Mucosa of rectum (tissue), 2 donors: ENCODE measurements around the gene LIPF.
"Not testable (repeated sequence)": the region's sequence is repeated elsewhere in the genome, so short reads cannot be mapped to it uniquely, and the experiment has no call there.

Experiments used
- H3K27ac ChIP-seq, 2 donors: one replicate each; pipeline ENCODE4 v1.7.0; 2013; ENCODE audit warnings: inconsistent platforms in 2 of 2, low read depth in 2 of 2, low read length in 2 of 2
- H3K27me3 ChIP-seq, 2 donors: one replicate each; pipeline ENCODE4 v1.7.0; 2013; ENCODE audit warnings: low read length in 2 of 2; ENCODE audit not compliant: control insufficient read depth in 2 of 2, insufficient read depth in 2 of 2
- H3K36me3 ChIP-seq, 2 donors: one replicate each; pipeline ENCODE4 v1.7.0; 2013; ENCODE audit warnings: low read length in 2 of 2; ENCODE audit not compliant: control insufficient read depth in 2 of 2, insufficient read depth in 2 of 2
- H3K4me1 ChIP-seq, 2 donors: one replicate each; pipeline ENCODE4 v1.7.0; 2013; ENCODE audit warnings: low read length in 2 of 2, mild to moderate bottlenecking in 1 of 2; ENCODE audit not compliant: control insufficient read depth in 2 of 2, insufficient read depth in 2 of 2
- H3K4me3 ChIP-seq, 2 donors: one replicate each; pipeline ENCODE4 v1.7.0; 2013; ENCODE audit warnings: low read length in 2 of 2
- H3K9ac ChIP-seq, 2 donors: one replicate each; pipeline ENCODE4 v1.7.0; 2013; ENCODE audit warnings: low read length in 2 of 2, low read depth in 1 of 2, mild to moderate bottlenecking in 1 of 2
- H3K9me3 ChIP-seq, 2 donors: one replicate each; pipeline ENCODE4 v1.7.0; 2013; ENCODE audit warnings: low read length in 2 of 2; ENCODE audit not compliant: control insufficient read depth in 2 of 2
- donor health status: healthy.
- donor health status: Normal muscosa, but diverticular disease.

LIPF gene

GRCh38 chr10:88647061-88647615 lies 17.1 kb upstream of the LIPF start:
- H3K4me1 ChIP-seq, result no peaks in the 10 kb centered on the region
- no peak overlapping the region for H3K4me3 ChIP-seq
- no peaks in the 10 kb centered on the region for H3K9me3 ChIP-seq
- no peak overlapping the region for H3K27ac ChIP-seq
- H3K9ac ChIP-seq, result no peak overlapping the region
- no peaks in the 10 kb centered on the region for H3K36me3 ChIP-seq
- H3K27me3 ChIP-seq, result no peaks in the 10 kb centered on the region

GRCh38 chr10:88651101-88651551 lies 13.1 kb upstream of the LIPF start:
- Histone ChIP-seq H3K9me3 (no peaks in the 10 kb centered on the region), H3K27ac (no peak overlapping the region), H3K9ac (no peak overlapping the region), H3K27me3 (no peaks in the 10 kb centered on the region), H3K36me3 (no peaks in the 10 kb centered on the region), H3K4me1 (no peaks in the 10 kb centered on the region), H3K4me3 (no peak overlapping the region)

- Histone ChIP-seq H3K9me3 (no peaks in the 10 kb centered on the region), H3K27me3 (no peaks in the 10 kb centered on the region), H3K4me3 (no peak overlapping the region), H3K36me3 (no peaks in the 10 kb centered on the region), H3K4me1 (no peaks in the 10 kb centered on the region), H3K27ac (no peak overlapping the region), H3K9ac (no peak overlapping the region)
Measured at GRCh38 chr10:88652616-88653015, 11.6 kb upstream of the LIPF start.

GRCh38 chr10:88657901-88658300 lies 6.3 kb upstream of the LIPF start:
- no peak overlapping the region for H3K4me3 ChIP-seq
- no peaks in the 10 kb centered on the region for H3K27me3 ChIP-seq
- H3K36me3 ChIP-seq, result no peaks in the 10 kb centered on the region
- H3K27ac ChIP-seq, result no peak overlapping the region
- no peaks in the 10 kb centered on the region for H3K9me3 ChIP-seq
- no peak overlapping the region for H3K9ac ChIP-seq
- no peaks in the 10 kb centered on the region for H3K4me1 ChIP-seq

DNA sequence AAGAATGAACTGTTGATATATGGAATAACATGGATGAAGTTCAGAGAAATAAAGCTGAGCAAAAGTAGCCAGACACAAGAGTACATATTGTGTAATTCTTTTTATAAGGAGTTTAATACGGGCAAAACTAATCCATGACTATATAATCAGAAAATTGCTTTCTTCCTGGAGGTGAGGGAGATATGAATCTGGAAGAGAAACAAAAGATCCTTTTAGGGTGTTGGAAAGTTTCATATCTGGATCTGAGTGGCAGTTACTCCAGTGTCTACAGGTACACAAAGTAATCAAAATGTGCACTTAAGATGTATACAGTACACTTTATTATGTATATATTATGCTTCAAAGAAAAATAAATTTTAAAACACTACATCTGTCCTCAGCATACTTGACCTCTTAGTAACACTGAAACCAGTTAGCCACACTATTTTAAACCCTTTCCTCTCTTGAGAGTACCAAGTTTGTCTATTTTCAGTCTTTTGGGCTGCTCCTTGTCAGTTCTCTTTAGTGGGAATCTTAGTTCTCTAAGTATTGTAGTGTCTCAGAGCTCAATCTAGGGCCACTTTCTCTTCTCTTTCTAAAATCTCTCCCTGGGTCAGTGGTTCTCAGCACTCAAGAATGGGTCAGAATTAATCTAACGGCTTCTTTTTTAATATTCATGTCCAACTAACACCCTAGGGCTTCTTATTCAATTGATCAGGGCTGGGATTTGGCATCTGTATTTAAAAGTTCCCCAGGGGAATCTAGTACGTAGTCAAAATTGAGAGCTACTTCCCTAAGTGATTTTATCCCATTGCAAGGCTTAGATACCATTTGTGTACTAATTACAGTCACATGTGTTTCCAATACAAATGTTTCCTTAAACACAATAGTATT lies 4.3 kb upstream of the LIPF start:
- no peak overlapping the region for H3K27ac ChIP-seq

GRCh38 chr10:88660598-88660884 lies 3.7 kb upstream of the LIPF start:
- H3K4me3 ChIP-seq, result no peak overlapping the region
- no peaks in the 10 kb centered on the region for H3K27me3 ChIP-seq
- H3K9ac ChIP-seq, result no peak overlapping the region
- no peak overlapping the region for H3K27ac ChIP-seq
- H3K9me3 ChIP-seq, result no peaks in the 10 kb centered on the region
- H3K4me1 ChIP-seq, result no peaks in the 10 kb centered on the region
- no peaks in the 10 kb centered on the region for H3K36me3 ChIP-seq

More for the DNA sequence above, 4.3 kb upstream of the LIPF start:
- Histone ChIP-seq H3K4me1 (no peaks in the 10 kb centered on the region), H3K36me3 (no peaks in the 10 kb centered on the region), H3K4me3 (no peak overlapping the region), H3K9ac (no peak overlapping the region), H3K9me3 (no peaks in the 10 kb centered on the region), H3K27me3 (no peaks in the 10 kb centered on the region)

- H3K36me3 ChIP-seq, result no peaks in the 10 kb centered on the region
- H3K4me3 ChIP-seq, result no peak overlapping the region
- no peaks in the 10 kb centered on the region for H3K4me1 ChIP-seq
- no peak overlapping the region for H3K27ac ChIP-seq
- H3K9ac ChIP-seq, result no peak overlapping the region
- no peaks in the 10 kb centered on the region for H3K9me3 ChIP-seq
- no peaks in the 10 kb centered on the region for H3K27me3 ChIP-seq
Measured at GRCh38 chr10:88661018-88661417, 3.2 kb upstream of the LIPF start.

GRCh38 chr10:88661577-88661976 lies 2.7 kb upstream of the LIPF start:
- Histone ChIP-seq H3K36me3 (no peaks in the 10 kb centered on the region), H3K9ac (no peak overlapping the region), H3K9me3 (no peaks in the 10 kb centered on the region), H3K4me3 (no peak overlapping the region), H3K27ac (no peak overlapping the region), H3K27me3 (no peaks in the 10 kb centered on the region), H3K4me1 (no peaks in the 10 kb centered on the region)

- H3K4me3 ChIP-seq, H3K36me3 ChIP-seq: not testable (repeated sequence)
Measured at GRCh38 chr10:88663153-88663552, 1.1 kb upstream of the LIPF start.

DNA sequence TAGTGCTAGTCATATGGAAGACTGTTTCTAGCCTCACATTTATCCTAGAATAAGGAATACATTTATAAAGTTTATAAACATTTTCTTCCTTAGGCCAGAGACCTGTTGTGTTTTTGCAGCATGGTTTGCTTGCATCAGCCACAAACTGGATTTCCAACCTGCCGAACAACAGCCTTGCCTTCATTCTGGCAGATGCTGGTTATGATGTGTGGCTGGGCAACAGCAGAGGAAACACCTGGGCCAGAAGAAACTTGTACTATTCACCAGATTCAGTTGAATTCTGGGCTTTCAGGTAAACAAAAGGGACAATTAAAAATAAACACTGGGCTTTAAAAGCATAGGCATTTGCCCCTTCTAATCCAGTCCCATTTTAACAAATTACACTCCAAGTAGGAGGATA lies 4.2 kb downstream of the LIPF start:
- Histone ChIP-seq H3K4me3 (no peak overlapping the region), H3K9ac (no peak overlapping the region), H3K27ac (no peak overlapping the region), H3K9me3 (no peaks in the 10 kb centered on the region), H3K36me3 (no peaks in the 10 kb centered on the region), H3K27me3 (no peaks in the 10 kb centered on the region), H3K4me1 (no peaks in the 10 kb centered on the region)

More at GRCh38 chr10:88663153-88663552, 1.1 kb upstream of the LIPF start:
- H3K9me3 ChIP-seq, H3K27me3 ChIP-seq, H3K9ac ChIP-seq, H3K27ac ChIP-seq, H3K4me1 ChIP-seq: not testable (repeated sequence)
